Mesenchymal stem cell (in vitro differentiated cells and primary cell): ENCODE measurements around the gene RASA3.

Experiments
- DNase-seq: peaks from one replicate; pipeline ENCODE4 v3.0.0-alpha.2; 2013
- H2AFZ ChIP-seq: one replicate; pipeline ENCODE4 v1.6.1; 2013; ENCODE audit warnings: low read depth, mild to moderate bottlenecking, control low read depth, inconsistent platforms, low read length, moderate library complexity
- H2AK5ac ChIP-seq: 2 replicates; pipeline ENCODE4 v1.6.1; 2013; ENCODE audit warnings: low read length, moderate library complexity, mild to moderate bottlenecking, inconsistent platforms; ENCODE audit not compliant: severe bottlenecking
- H2BK120ac ChIP-seq: one replicate; pipeline ENCODE4 v1.6.1; 2013; ENCODE audit warnings: low read depth, mild to moderate bottlenecking, inconsistent platforms, low read length, moderate library complexity
- H2BK12ac ChIP-seq, 2 experiments: one replicate each; pipeline ENCODE4 v1.6.1; 2013; ENCODE audit warnings: inconsistent platforms in 2 of 2, low read length in 2 of 2, mild to moderate bottlenecking in 2 of 2, moderate library complexity in 2 of 2, control low read depth in 1 of 2
- H2BK15ac ChIP-seq: one replicate; pipeline ENCODE4 v1.6.1; 2013; ENCODE audit warnings: mild to moderate bottlenecking, low read depth, inconsistent platforms; ENCODE audit not compliant: poor library complexity, severe bottlenecking
- H2BK5ac ChIP-seq: 2 replicates; pipeline ENCODE4 v1.6.1; 2013; ENCODE audit warnings: low read depth, mild to moderate bottlenecking, low read length, control low read depth, inconsistent platforms; ENCODE audit not compliant: poor library complexity, severe bottlenecking
- H3K14ac ChIP-seq, 2 experiments: one replicate each; pipeline ENCODE4 v1.6.1; 2013; ENCODE audit warnings: inconsistent platforms in 2 of 2, low read length in 2 of 2, control low read depth in 1 of 2, mild to moderate bottlenecking in 1 of 2, moderate library complexity in 1 of 2
- H3K18ac ChIP-seq, 2 experiments: one replicate each; pipeline ENCODE4 v1.6.1; 2013; ENCODE audit warnings: inconsistent platforms in 2 of 2, low read length in 2 of 2, control low read depth in 1 of 2, low read depth in 1 of 2, mild to moderate bottlenecking in 1 of 2
- H3K23ac ChIP-seq, 2 experiments: one replicate each; pipeline ENCODE4 v1.6.1; 2013; ENCODE audit warnings: inconsistent platforms in 2 of 2, low read length in 2 of 2, mild to moderate bottlenecking in 2 of 2, moderate library complexity in 2 of 2, control low read depth in 1 of 2
- H3K27ac ChIP-seq: 2 replicates; pipeline ENCODE4 v1.5.1; 2013; ENCODE audit warnings: mild to moderate bottlenecking, moderate library complexity, low read length, control low read depth, inconsistent platforms; ENCODE audit not compliant: poor library complexity, severe bottlenecking
- H3K27me3 ChIP-seq, 2 experiments: 2 replicates each; pipeline versions ENCODE4 v1.6.1 to v1.7.0; 2013; ENCODE audit warnings: low read length in 2 of 2, mild to moderate bottlenecking in 2 of 2, moderate library complexity in 2 of 2, control low read depth in 1 of 2, inconsistent platforms in 1 of 2; ENCODE audit not compliant: control insufficient read depth in 1 of 2, insufficient read depth in 1 of 2
- H3K36me3 ChIP-seq, 2 experiments: 2 replicates each; pipeline versions ENCODE4 v1.6.1 to v1.7.0; 2013; ENCODE audit warnings: low read length in 2 of 2, control low read depth in 1 of 2, inconsistent platforms in 1 of 2, low read depth in 1 of 2, mild to moderate bottlenecking in 1 of 2; ENCODE audit not compliant: insufficient read depth in 2 of 2, control insufficient read depth in 1 of 2
- H3K4ac ChIP-seq, 2 experiments: one replicate each; pipeline ENCODE4 v1.6.1; 2013; ENCODE audit warnings: inconsistent platforms in 2 of 2, low read length in 2 of 2, mild to moderate bottlenecking in 2 of 2, moderate library complexity in 2 of 2, control low read depth in 1 of 2, low read depth in 1 of 2
- H3K4me1 ChIP-seq: 2 replicates; pipeline ENCODE4 v1.6.1; 2013; ENCODE audit warnings: low read depth, low read length, control low read depth; ENCODE audit not compliant: control insufficient read depth, insufficient read depth
- H3K4me2 ChIP-seq: 2 replicates; pipeline ENCODE4 v1.6.1; 2013; ENCODE audit warnings: low read length, mild to moderate bottlenecking, inconsistent platforms; ENCODE audit not compliant: poor library complexity, severe bottlenecking
- H3K4me3 ChIP-seq, 2 experiments: 2 replicates each; pipeline versions ENCODE4 v1.5.1 to v1.7.0; 2013; ENCODE audit warnings: low read length in 2 of 2, mild to moderate bottlenecking in 2 of 2, control low read depth in 1 of 2, low read depth in 1 of 2; ENCODE audit not compliant: insufficient read depth in 1 of 2
- H3K79me1 ChIP-seq: replicated peaks from 2 replicates; pipeline ENCODE4 v1.6.1; 2013; ENCODE audit warnings: mild to moderate bottlenecking, control low read depth, low read length, inconsistent platforms; ENCODE audit not compliant: poor library complexity, severe bottlenecking
- H3K9ac ChIP-seq: 2 replicates; pipeline ENCODE4 v1.7.0; 2013; ENCODE audit warnings: mild to moderate bottlenecking, low read length, moderate library complexity
- H3K9me3 ChIP-seq: 2 replicates; pipeline ENCODE4 v1.7.0; 2013; ENCODE audit warnings: mild to moderate bottlenecking, low read length; ENCODE audit not compliant: control insufficient read depth
- H4K8ac ChIP-seq: one replicate; pipeline ENCODE4 v1.6.1; 2013; ENCODE audit warnings: inconsistent platforms, mild to moderate bottlenecking, low read length, moderate library complexity
- H4K91ac ChIP-seq: one replicate; pipeline ENCODE4 v1.6.1; 2013; ENCODE audit warnings: mild to moderate bottlenecking, low read length, inconsistent platforms
- WGBS: methylation state at CpG from one replicate; pipeline ENCODE4 v1.1.7; 2013; ENCODE audit warnings: mixed read lengths; 5-methylcytosine and 5-hydroxymethylcytosine counted together

Gene RASA3

DNA sequence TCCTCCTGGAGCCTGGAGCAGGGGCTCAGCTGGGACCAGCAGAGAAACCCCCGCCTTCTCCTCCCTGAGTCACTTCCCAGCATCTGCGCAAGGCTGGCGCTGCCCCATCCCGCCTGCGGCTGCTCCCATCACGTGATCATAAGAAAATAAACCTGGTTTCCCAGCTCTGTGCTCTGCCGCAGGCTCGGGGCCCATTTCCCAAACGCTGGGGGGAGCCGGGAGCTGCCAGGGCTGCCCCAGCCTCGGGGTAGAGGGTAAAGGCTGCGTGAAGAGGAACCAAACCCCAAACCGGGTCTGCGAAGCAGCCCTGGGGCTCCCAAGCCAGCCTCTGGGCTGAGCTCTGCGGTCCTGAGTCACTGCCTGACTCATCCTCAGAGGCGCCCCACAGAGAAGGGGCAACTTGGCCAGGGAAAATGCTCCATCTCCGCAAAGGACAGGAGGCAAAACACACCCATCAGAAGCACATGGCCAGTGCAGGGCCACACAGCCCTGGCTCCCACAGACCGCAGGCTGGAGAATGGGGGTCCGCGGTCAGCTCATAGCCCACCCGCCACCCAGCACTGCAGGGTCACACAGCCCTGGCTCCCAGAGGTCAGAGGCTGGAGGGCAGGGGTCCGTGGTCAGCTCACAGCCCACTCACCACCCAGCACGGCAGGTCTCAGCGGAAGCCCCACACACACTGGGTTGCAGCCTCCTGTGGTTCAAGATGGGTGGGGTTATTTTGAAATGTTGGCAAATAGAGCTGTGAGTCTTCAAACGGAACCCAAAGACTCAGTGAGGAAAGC, 67.1 kb downstream of the RASA3 start:
- Histone ChIP-seq H2BK15ac (peak overlapping the region; percentile 75), H2AFZ (no peak overlapping the region), H3K14ac (peak overlapping the region in 1 of 2 experiments; percentile 98), H3K9ac (peak overlapping the region; percentile 97), H3K9me3 (no peaks in the 10 kb centered on the region), H3K27me3 (no peaks in the 10 kb centered on the region), H3K79me1 (no peaks in the 10 kb centered on the region), H2BK5ac (peak overlapping the region; percentile 98), H3K4me3 (peak overlapping the region in 1 of 2 experiments; percentile 77), H2AK5ac (peak overlapping the region; percentile 87), H3K4ac (peak overlapping the region; percentile 98 to 99), H3K4me1 (peaks cover 58% of the 10 kb centered on the region), H3K27ac (peak overlapping the region; percentile 100), H4K8ac (peak overlapping the region; percentile 92), H3K4me2 (peak overlapping the region; percentile 69), H3K18ac (peak overlapping the region; percentile 99), H4K91ac (peak overlapping the region; percentile 100), H3K36me3 (peaks cover 6 to 41% of the 10 kb centered on the region in 2 experiments), H2BK12ac (peak overlapping the region; percentile 81 to 100), H3K23ac (peak overlapping the region in 1 of 2 experiments; percentile 91), H2BK120ac (peak overlapping the region; percentile 99)
- 0% methylated on average over 16 of the region's 25 CpGs for WGBS
- peak; percentile 99 for DNase-seq

DNA sequence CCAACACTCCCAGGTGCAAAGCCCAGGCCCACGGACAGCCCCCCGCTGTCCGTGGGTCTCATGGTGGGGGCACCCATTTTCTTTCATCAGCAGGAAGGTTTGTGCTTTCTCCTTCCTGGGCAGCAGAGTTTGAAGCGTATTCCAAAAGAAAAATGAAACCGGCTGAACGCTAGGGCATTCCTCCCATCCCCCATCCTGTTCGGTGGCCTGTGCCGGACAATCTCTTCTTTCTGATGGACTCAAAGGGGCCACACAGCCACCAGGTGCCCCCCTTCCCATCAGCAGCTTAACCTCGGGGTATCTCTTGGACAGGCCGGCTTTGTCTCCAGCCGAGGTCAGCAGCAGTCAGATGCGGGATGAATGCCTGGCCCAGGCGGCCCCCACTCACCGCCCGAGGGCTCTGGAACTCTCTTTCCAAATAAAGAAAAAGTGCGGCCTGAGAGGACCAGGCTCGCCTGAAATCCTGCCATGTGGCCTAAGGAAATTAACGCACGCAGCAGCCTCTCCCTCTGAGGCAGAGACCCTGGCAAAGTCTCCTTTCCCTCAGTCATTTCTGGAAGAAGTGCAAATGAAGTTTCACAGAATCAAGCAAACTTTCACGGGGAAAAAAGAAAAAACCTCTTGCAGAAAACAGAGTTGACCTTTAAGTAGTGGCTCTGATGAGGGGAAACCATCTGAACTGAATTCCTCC, 67.8 kb downstream of the RASA3 start:
- H3K4me2 ChIP-seq = peak overlapping the region; percentile 69
- WGBS = 14% methylated on average over 20 of the region's 20 CpGs
- H4K8ac ChIP-seq = peak overlapping the region; percentile 99
- no peak overlapping the region for H2AFZ ChIP-seq
- peak overlapping the region; percentile 76 for H2AK5ac ChIP-seq
- H3K36me3 ChIP-seq = peaks cover 11 to 45% of the 10 kb centered on the region in 2 experiments
- peak overlapping the region; percentile 97 for H3K9ac ChIP-seq
- peak overlapping the region; percentile 97 for H4K91ac ChIP-seq
- H3K14ac ChIP-seq = peak overlapping the region in 1 of 2 experiments; percentile 72
- H3K23ac ChIP-seq = peak overlapping the region in 1 of 2 experiments; percentile 34
- peak overlapping the region; percentile 87 for H2BK15ac ChIP-seq
- H2BK12ac ChIP-seq = peak overlapping the region; percentile 97 to 98
- peak; percentile 75 for DNase-seq
- peak overlapping the region; percentile 26 to 77 for H3K4me3 ChIP-seq
- peak overlapping the region; percentile 71 to 98 for H3K4ac ChIP-seq
- peak overlapping the region; percentile 98 for H2BK5ac ChIP-seq
- no peaks in the 10 kb centered on the region for H3K9me3 ChIP-seq
- H2BK120ac ChIP-seq = peak overlapping the region; percentile 97
- peak overlapping the region; percentile 89 to 99 for H3K18ac ChIP-seq
- H3K4me1 ChIP-seq = peaks cover 65% of the 10 kb centered on the region
- H3K79me1 ChIP-seq = no peaks in the 10 kb centered on the region
- peak overlapping the region; percentile 100 for H3K27ac ChIP-seq
- H3K27me3 ChIP-seq = no peaks in the 10 kb centered on the region

DNA sequence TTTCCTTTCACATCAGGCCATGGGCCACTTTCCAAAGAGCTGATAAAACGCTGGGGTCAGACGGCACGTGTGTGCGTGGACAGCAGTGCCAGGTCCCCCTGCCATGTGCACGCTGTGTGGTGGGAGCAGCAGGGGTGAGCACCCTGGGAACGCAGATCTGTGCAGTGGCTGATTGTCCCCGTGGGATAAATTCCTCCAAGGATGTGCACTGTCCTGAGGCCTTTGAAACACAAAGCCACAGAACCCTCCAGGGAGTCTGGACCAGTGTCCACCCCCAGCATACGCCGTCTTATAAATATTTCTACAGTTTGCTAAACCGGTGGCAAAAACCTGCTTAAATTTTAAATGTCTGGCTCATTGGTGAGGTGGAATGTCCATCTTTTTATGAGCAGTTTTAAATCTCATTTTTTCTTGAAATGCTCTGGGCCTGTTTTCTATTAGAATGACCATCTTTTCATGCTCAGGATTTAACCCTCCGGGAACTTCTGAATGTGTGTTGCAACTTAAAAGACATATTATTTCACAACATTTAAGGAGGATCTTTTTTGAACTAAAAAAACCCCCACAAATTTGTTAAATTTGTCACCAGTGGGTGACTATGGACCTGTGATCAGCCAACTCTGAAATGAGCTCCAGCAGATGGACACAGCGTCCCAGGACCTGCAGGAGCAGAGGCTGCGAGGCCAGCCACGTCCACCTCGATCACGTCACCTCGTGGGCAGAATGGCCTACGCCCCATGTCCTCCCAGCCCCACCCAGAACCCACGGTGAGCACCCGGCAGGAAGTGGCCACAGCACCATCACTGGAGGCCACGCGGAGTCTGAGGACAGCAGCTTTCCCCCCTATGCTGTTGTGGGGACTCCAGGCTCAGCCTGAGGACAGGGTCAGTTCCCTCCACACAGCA, 68.6 kb downstream of the RASA3 start:
- Histone ChIP-seq H3K4me1 (peaks cover 68% of the 10 kb centered on the region), H2AFZ (no peak overlapping the region), H3K4me3 (peak overlapping the region in 1 of 2 experiments; percentile 77), H3K36me3 (peaks cover 17 to 53% of the 10 kb centered on the region in 2 experiments), H3K27ac (peak overlapping the region; percentile 100), H2BK15ac (peak overlapping the region; percentile 73), H3K14ac (peak overlapping the region in 1 of 2 experiments; percentile 97), H4K91ac (peak overlapping the region; percentile 97), H2BK5ac (peak overlapping the region; percentile 98), H3K4ac (peak overlapping the region; percentile 87 to 98), H2BK12ac (peak overlapping the region; percentile 97 to 98), H3K27me3 (no peaks in the 10 kb centered on the region), H3K23ac (peak overlapping the region in 1 of 2 experiments; percentile 34), H3K79me1 (no peaks in the 10 kb centered on the region), H3K9me3 (no peaks in the 10 kb centered on the region), H3K18ac (peak overlapping the region; percentile 90 to 95), H2AK5ac (peak overlapping the region; percentile 77), H2BK120ac (peak overlapping the region; percentile 97), H3K9ac (peak overlapping the region; percentile 97), H4K8ac (peak overlapping the region; percentile 99), H3K4me2 (peak overlapping the region; percentile 69)
- WGBS = 66% methylated on average over 18 of the region's 22 CpGs
- peak; percentile 67 for DNase-seq
